ENCODE results near the gene SNAP47. TPM values are rescaled to one million over a fixed set of nuclear protein-coding genes. Genes with fewer than 3 reads are reported as not detected.

Gene SNAP47
- polyA plus RNA-seq, 2 of the 4 experiments (the other 2 are of a cell fraction): 29.6 to 39.5 TPM

- no peaks in the 10 kb centered on the region for H3K9me3 ChIP-seq
- no peak for DNase-seq (ENCODE audit: low read depth in 1 of 2, low spot score in 1 of 2)
- POLR2A ChIA-PET: interaction anchor here (0.7 to 1.3 kb wide), 2 partner anchors 13 to 52 kb away, joined by 3 to 4 read pairs; no protein-coding TSS in a partner anchor
- ATAC-seq: peak; percentile 60 to 66; a peak in 4 of 6 replicates
- 3% methylated on average over 9 of the region's 31 CpGs for WGBS (ENCODE audit: missing lambda C conversion rate)
- H3K4me2 ChIP-seq: peak overlapping the region; percentile 97
- no peak for FAIRE-seq
- peak overlapping the region; percentile 88 for H3K4me3 ChIP-seq
- CTCF ChIA-PET: no interaction called here
- TF ChIP-seq GATA3 (IDR thresholded peaks at IDR 0.05; ENCODE audit: borderline replicate concordance): no peak
- TF ChIP-seq BCL3 (IDR thresholded peaks at IDR 0.05): peak; percentile 41; the same call in 1 of the 3 replicates
- no peak for TF ChIP-seq SREBF2 (IDR thresholded peaks at IDR 0.05)
- TF ChIP-seq KDM1A (IDR thresholded peaks at IDR 0.05; ENCODE audit: low read depth): no peak
- TF ChIP-seq FOSL2 (IDR thresholded peaks at IDR 0.05): no peak
- no peak for TF ChIP-seq FOSL2 (CRISPR knock-in tag; IDR thresholded peaks at IDR 0.05)
- TF ChIP-seq HOXB5 (CRISPR knock-in tag; IDR thresholded peaks at IDR 0.05): no peak
- peak overlapping the region; percentile 93 to 98 for H3K27ac ChIP-seq
- H3K4me1 ChIP-seq: peaks cover 15% of the 10 kb centered on the region; the same call in 2 of the 3 replicates
Observed at GRCh38 chr1:227735539-227736285, 477 bp downstream of the SNAP47 start.

- peaks cover 15% of the 10 kb centered on the region; the same call in 2 of the 3 replicates for H3K4me1 ChIP-seq
- no peak for DNase-seq (ENCODE audit: low read depth in 1 of 2, low spot score in 1 of 2)
- no peak overlapping the region for H3K27ac ChIP-seq
- H3K4me2 ChIP-seq: peak overlapping the region; percentile 97
- no peak for ATAC-seq
- CTCF ChIA-PET: interaction anchor here (0.5 kb wide), 1 partner anchor 13 kb away, joined by 5 read pairs; no protein-coding TSS in a partner anchor
- no peak overlapping the region for H3K4me3 ChIP-seq
- 82% methylated on average over 11 of the region's 11 CpGs for WGBS (ENCODE audit: missing lambda C conversion rate)
- no peak for FAIRE-seq
- H3K9me3 ChIP-seq: no peaks in the 10 kb centered on the region
- POLR2A ChIA-PET: interaction anchor here (0.7 kb wide), 1 partner anchor 12 kb away, joined by 4 read pairs; no protein-coding TSS in a partner anchor
- TF ChIP-seq ELK1 (IDR thresholded peaks at IDR 0.05; ENCODE audit: low read depth, low read length): no peak
- TF ChIP-seq GATA3 (IDR thresholded peaks at IDR 0.05; ENCODE audit: borderline replicate concordance): no peak
- no peak for TF ChIP-seq MAFK (IDR thresholded peaks at IDR 0.05; ENCODE audit: partially characterized antibody)
- TF ChIP-seq CEBPB (IDR thresholded peaks at IDR 0.05): no peak
- TF ChIP-seq JUN (IDR thresholded peaks at IDR 0.05): no peak
- TF ChIP-seq RFX5 (IDR thresholded peaks at IDR 0.05): no peak
- TF ChIP-seq RARB (CRISPR knock-in tag; IDR thresholded peaks at IDR 0.05): no peak
- no peak for TF ChIP-seq CBX2 (IDR thresholded peaks at IDR 0.05; ENCODE audit: borderline replicate concordance, low read depth)
- TF ChIP-seq HDAC2 (IDR thresholded peaks at IDR 0.05): no peak
- TF ChIP-seq KDM5A (IDR thresholded peaks at IDR 0.05): no peak
- no peak for TF ChIP-seq KDM1A (IDR thresholded peaks at IDR 0.05; ENCODE audit: low read depth)
- no peak for TF ChIP-seq MYC (IDR thresholded peaks at IDR 0.05; ENCODE audit: borderline replicate concordance, low read length)
- no peak for TF ChIP-seq SMC3 (IDR thresholded peaks at IDR 0.05)
- TF ChIP-seq ZNF302 (CRISPR knock-in tag; IDR thresholded peaks at IDR 0.05): no peak
- TF ChIP-seq PHF8 (IDR thresholded peaks at IDR 0.05; ENCODE audit: borderline replicate concordance, low read depth): no peak
- no peak for TF ChIP-seq ZFP36 (IDR thresholded peaks at IDR 0.05; ENCODE audit: borderline replicate concordance, partially characterized antibody)
- TF ChIP-seq POLR2AphosphoS2 (conservative IDR thresholded peaks at IDR 0.05; ENCODE audit: low read length): no peak
- TF ChIP-seq ZSCAN20 (CRISPR knock-in tag; IDR thresholded peaks at IDR 0.05): no peak
Observed at GRCh38 chr1:227736814-227737432, 1.7 kb downstream of the SNAP47 start.
